ENCODE data around the gene SYT13. TPM values are rescaled to one million over a fixed set of nuclear protein-coding genes. Genes with fewer than 3 reads are reported as not detected.

Gene SYT13
- total and polyA plus RNA-seq, 2 experiments from 2014 or later: 1.7 to 11.5 TPM

DNA sequence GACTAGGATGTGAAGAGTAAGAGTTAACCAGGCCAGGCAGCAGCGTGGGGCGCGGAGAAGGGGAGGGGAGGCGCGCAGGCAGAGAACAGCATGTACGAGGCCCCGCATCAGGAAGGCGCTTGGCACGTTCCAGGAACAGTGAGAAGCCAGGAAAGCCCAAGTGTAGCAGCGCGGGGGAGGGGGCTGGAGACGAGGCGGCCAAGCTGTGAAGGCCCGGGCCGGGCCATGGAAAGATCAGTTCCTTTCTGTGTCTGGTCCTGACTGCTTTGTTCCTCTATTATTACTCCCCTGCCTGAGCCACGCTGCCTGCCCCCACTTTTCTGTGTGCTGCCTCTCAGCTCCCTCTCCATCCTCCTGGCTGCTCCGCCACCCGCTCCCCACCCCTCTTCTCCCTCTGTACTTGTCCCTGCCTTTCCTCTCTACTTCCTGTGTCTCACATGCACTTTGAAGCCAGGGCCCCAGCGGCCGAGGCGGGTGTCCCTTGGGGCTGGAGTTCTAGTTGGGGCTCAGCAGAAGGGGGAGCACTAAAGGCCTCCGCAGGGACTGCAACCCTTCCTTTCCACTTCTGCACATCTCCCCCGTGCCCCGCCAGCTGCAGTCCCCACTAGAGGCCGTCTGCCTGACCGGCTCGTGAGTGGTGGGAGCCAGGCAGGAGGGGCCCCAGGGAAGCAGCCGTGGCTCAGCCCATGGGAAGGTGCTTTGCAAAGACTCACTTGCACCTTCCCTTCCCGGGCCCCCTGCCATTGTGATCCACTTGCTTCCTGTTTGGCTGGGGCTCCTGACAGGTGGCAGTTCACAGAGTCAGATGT lies 76.0 kb downstream of the SYT13 start:
- H4K20me1 ChIP-seq (ENCODE audit: insufficient read depth, poor library complexity, severe bottlenecking): no peaks in the 10 kb centered on the region
- peak; percentile 91 for DNase-seq (ENCODE audit: low spot score)

DNA sequence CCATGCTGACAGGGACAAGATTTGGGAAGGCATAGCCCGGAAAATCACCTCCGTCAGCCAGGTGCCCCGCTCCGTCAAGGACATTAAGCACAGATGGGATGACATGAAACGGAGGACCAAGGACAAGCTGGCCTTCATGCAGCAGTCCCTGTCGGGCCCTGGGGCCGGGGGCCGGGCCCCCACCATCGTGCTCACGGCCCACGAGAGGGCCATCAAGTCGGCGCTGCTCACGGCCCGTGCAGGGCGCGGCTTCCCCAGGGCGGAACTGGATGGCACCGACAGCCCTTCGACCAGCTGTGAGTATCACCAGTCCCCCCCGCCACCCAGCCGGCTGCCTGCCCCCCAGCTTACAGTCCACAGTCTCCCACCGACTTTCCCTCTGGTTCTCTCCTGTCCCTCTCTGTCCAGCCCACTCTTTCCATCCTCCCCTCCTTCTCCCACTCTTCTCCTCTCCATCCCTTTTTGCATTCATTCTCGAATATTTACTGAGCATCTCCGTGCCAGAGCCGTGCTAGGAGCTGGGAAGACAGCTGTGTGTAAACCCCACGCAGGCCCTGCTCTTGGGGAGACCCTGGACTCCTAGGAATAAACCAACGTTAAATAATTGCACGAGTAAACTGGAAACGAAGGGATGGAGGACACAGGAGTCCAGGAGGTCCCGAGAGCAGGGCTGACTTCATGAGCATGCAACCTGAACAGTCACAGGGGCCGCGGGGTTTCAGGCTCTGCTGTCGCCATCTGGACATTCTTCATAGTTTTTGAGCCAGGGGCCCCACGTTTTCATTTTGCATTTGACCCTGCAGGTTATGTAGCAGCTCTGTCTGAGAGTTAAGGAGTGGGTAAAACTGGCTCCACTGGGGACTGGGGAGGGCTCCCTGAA lies 76.9 kb downstream of the SYT13 start:
- Histone ChIP-seq H2AFZ (no peak overlapping the region), H3K36me3 (replicated peaks; ENCODE audit: insufficient read depth, low read depth) (no peaks in the 10 kb centered on the region), H3K27ac (peak overlapping the region; percentile 88), H3K4me3 (no peak overlapping the region), H3K4me2 (peak overlapping the region; percentile 56), H3K9me2 (replicated peaks; ENCODE audit: insufficient read depth) (no peaks in the 10 kb centered on the region), H3K9me3 (ENCODE audit: low read depth) (no peaks in the 10 kb centered on the region), H3K4me1 (ENCODE audit: insufficient read depth) (peaks cover 31% of the 10 kb centered on the region), H3K79me2 (peaks cover 16% of the 10 kb centered on the region), H3K27me3 (no peaks in the 10 kb centered on the region), H4K20me1 (ENCODE audit: insufficient read depth, poor library complexity, severe bottlenecking) (no peaks in the 10 kb centered on the region)
- no peak for DNase-seq (ENCODE audit: low spot score)
- WGBS (ENCODE audit: low lambda C conversion rate, missing lambda C conversion rate): 75% methylated on average over 29 of the region's 35 CpGs
- TF ChIP-seq CTCF (IDR thresholded peaks at IDR 0.05; ENCODE audit: poor library complexity) (no peak), EZH2phosphoT487 (IDR thresholded peaks at IDR 0.05; ENCODE audit: low read depth, severe bottlenecking, unreplicated experiment) (no peak), EZH2 (IDR thresholded peaks at IDR 0.05; ENCODE audit: borderline replicate concordance) (no peak)

More for the DNA sequence above, 76.0 kb downstream of the SYT13 start:
- Histone ChIP-seq H3K4me1 (ENCODE audit: insufficient read depth) (peaks cover 31% of the 10 kb centered on the region), H3K4me2 (peak overlapping the region; percentile 56), H3K27ac (peak overlapping the region; percentile 88), H3K79me2 (peaks cover 16% of the 10 kb centered on the region), H3K27me3 (no peaks in the 10 kb centered on the region), H3K9me2 (replicated peaks; ENCODE audit: insufficient read depth) (no peaks in the 10 kb centered on the region), H2AFZ (no peak overlapping the region), H3K9me3 (ENCODE audit: low read depth) (no peaks in the 10 kb centered on the region), H3K36me3 (replicated peaks; ENCODE audit: insufficient read depth, low read depth) (no peaks in the 10 kb centered on the region), H3K4me3 (no peak overlapping the region)
- 41% methylated on average over 27 of the region's 29 CpGs for WGBS (ENCODE audit: low lambda C conversion rate, missing lambda C conversion rate)
- no peak for TF ChIP-seq EZH2 (IDR thresholded peaks at IDR 0.05; ENCODE audit: borderline replicate concordance)
- no peak for TF ChIP-seq EZH2phosphoT487 (IDR thresholded peaks at IDR 0.05; ENCODE audit: low read depth, severe bottlenecking, unreplicated experiment)
- TF ChIP-seq CTCF (IDR thresholded peaks at IDR 0.05; ENCODE audit: poor library complexity): peak; percentile 11

DNA sequence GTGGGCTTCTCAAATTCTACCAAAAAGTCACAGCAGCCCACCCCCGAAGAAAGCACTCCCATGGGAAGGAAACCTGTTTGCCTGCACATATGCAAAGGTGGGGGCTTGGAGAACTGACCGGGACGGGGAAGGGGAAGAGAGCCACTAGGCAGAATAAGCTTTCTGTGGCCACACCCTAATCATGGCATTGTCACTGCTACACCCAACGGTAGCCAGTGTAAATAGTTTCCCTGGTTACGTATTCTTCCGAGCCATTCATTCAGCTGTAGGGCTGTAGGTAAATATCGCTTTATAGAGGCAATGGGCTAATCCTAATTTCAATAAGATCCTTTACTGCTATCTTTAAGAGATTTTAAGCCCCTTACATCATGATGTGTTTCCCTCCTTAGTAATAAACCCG lies 78.0 kb downstream of the SYT13 start:
- no peak overlapping the region for H2AFZ ChIP-seq
- H3K9me3 ChIP-seq (ENCODE audit: low read depth): no peaks in the 10 kb centered on the region
- H3K4me2 ChIP-seq: no peak overlapping the region
- WGBS (ENCODE audit: low lambda C conversion rate, missing lambda C conversion rate): 61% methylated on average over 8 of the region's 8 CpGs
- DNase-seq (ENCODE audit: low spot score): no peak
- no peaks in the 10 kb centered on the region for H4K20me1 ChIP-seq (ENCODE audit: insufficient read depth, poor library complexity, severe bottlenecking)
- TF ChIP-seq EZH2 (IDR thresholded peaks at IDR 0.05; ENCODE audit: borderline replicate concordance): no peak
- no peak for TF ChIP-seq EZH2phosphoT487 (IDR thresholded peaks at IDR 0.05; ENCODE audit: low read depth, severe bottlenecking, unreplicated experiment)
- no peak for TF ChIP-seq CTCF (IDR thresholded peaks at IDR 0.05; ENCODE audit: poor library complexity)
- H3K27me3 ChIP-seq: no peaks in the 10 kb centered on the region
- H3K4me1 ChIP-seq (ENCODE audit: insufficient read depth): peaks cover 31% of the 10 kb centered on the region
- H3K79me2 ChIP-seq: peaks cover 18% of the 10 kb centered on the region
- no peaks in the 10 kb centered on the region for H3K9me2 ChIP-seq (replicated peaks; ENCODE audit: insufficient read depth)
- H3K27ac ChIP-seq: peak overlapping the region; percentile 88
- H3K36me3 ChIP-seq (replicated peaks; ENCODE audit: insufficient read depth, low read depth): no peaks in the 10 kb centered on the region
- no peak overlapping the region for H3K4me3 ChIP-seq
